ENCODE data around the gene ALAS1. TPM values are rescaled to one million over a fixed set of nuclear protein-coding genes. Genes with fewer than 3 reads are reported as not detected.

The ALAS1 gene
- total and polyA plus RNA-seq, 9 of the 15 experiments (the other 6 are each of a cell fraction or from before 2014, with no cell fraction given), result 21.4 to 49.5 (median 34.4) TPM

- peak; percentile 87 for TF ChIP-seq MYC (IDR thresholded peaks at IDR 0.05; ENCODE audit: low read depth, low read length)
- TF ChIP-seq MYC (CRISPR knock-in tag; IDR thresholded peaks at IDR 0.05; ENCODE audit: borderline replicate concordance, low read depth), result no peak
- no peak for TF ChIP-seq BCL6 (CRISPR knock-in tag; IDR thresholded peaks at IDR 0.05)
- no peak for TF ChIP-seq SETDB1 (IDR thresholded peaks at IDR 0.05; ENCODE audit: low read length)
- no peak for TF ChIP-seq KLF6 (CRISPR knock-in tag; IDR thresholded peaks at IDR 0.05; ENCODE audit: borderline replicate concordance)
- no peak for TF ChIP-seq NR4A1 (CRISPR knock-in tag; IDR thresholded peaks at IDR 0.05)
- TF ChIP-seq NR4A1 (tag; IDR thresholded peaks at IDR 0.05), result peak; percentile 26; the same call in 1 of the 2 replicates
- no peak for TF ChIP-seq TAF9B (IDR thresholded peaks at IDR 0.05; ENCODE audit: partially characterized antibody)
- TF ChIP-seq MLLT1 (IDR thresholded peaks at IDR 0.05), result no peak
- TF ChIP-seq, protein P1, sequence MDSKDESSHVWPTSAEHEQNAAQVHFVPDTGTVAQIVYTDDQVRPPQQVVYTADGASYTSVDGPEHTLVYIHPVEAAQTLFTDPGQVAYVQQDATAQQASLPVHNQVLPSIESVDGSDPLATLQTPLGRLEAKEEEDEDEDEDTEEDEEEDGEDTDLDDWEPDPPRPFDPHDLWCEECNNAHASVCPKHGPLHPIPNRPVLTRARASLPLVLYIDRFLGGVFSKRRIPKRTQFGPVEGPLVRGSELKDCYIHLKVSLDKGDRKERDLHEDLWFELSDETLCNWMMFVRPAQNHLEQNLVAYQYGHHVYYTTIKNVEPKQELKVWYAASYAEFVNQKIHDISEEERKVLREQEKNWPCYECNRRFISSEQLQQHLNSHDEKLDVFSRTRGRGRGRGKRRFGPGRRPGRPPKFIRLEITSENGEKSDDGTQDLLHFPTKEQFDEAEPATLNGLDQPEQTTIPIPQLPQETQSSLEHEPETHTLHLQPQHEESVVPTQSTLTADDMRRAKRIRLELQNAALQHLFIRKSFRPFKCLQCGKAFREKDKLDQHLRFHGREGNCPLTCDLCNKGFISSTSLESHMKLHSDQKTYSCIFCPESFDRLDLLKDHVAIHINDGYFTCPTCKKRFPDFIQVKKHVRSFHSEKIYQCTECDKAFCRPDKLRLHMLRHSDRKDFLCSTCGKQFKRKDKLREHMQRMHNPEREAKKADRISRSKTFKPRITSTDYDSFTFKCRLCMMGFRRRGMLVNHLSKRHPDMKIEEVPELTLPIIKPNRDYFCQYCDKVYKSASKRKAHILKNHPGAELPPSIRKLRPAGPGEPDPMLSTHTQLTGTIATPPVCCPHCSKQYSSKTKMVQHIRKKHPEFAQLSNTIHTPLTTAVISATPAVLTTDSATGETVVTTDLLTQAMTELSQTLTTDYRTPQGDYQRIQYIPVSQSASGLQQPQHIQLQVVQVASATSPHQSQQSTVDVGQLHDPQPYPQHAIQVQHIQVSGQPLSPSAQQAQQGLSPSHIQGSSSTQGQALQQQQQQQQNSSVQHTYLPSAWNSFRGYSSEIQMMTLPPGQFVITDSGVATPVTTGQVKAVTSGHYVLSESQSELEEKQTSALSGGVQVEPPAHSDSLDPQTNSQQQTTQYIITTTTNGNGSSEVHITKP (IDR thresholded peaks at IDR 0.05; ENCODE audit: partially characterized antibody), result no peak
- peak in 1 of 2 experiments; percentile 21; a peak in 1 of 4 replicates for TF ChIP-seq TRIM24 (IDR thresholded peaks at IDR 0.05)
- peak; percentile 68 for TF ChIP-seq RBFOX2 (IDR thresholded peaks at IDR 0.05; ENCODE audit: low read depth, low read length)
- TF ChIP-seq SP2 (IDR thresholded peaks at IDR 0.05; ENCODE audit: extremely low read depth, low read depth, low read length, poor library complexity, severe bottlenecking), result no peak
- TF ChIP-seq, protein P2, sequence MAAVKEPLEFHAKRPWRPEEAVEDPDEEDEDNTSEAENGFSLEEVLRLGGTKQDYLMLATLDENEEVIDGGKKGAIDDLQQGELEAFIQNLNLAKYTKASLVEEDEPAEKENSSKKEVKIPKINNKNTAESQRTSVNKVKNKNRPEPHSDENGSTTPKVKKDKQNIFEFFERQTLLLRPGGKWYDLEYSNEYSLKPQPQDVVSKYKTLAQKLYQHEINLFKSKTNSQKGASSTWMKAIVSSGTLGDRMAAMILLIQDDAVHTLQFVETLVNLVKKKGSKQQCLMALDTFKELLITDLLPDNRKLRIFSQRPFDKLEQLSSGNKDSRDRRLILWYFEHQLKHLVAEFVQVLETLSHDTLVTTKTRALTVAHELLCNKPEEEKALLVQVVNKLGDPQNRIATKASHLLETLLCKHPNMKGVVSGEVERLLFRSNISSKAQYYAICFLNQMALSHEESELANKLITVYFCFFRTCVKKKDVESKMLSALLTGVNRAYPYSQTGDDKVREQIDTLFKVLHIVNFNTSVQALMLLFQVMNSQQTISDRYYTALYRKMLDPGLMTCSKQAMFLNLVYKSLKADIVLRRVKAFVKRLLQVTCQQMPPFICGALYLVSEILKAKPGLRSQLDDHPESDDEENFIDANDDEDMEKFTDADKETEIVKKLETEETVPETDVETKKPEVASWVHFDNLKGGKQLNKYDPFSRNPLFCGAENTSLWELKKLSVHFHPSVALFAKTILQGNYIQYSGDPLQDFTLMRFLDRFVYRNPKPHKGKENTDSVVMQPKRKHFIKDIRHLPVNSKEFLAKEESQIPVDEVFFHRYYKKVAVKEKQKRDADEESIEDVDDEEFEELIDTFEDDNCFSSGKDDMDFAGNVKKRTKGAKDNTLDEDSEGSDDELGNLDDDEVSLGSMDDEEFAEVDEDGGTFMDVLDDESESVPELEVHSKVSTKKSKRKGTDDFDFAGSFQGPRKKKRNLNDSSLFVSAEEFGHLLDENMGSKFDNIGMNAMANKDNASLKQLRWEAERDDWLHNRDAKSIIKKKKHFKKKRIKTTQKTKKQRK (IDR thresholded peaks at IDR 0.05; ENCODE audit: borderline replicate concordance, low read depth, low read length), result no peak
- TF ChIP-seq, protein P3, sequence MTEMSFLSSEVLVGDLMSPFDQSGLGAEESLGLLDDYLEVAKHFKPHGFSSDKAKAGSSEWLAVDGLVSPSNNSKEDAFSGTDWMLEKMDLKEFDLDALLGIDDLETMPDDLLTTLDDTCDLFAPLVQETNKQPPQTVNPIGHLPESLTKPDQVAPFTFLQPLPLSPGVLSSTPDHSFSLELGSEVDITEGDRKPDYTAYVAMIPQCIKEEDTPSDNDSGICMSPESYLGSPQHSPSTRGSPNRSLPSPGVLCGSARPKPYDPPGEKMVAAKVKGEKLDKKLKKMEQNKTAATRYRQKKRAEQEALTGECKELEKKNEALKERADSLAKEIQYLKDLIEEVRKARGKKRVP (CRISPR knock-in tag; IDR thresholded peaks at IDR 0.05), result peak; percentile 84
- TF ChIP-seq ASH1L (IDR thresholded peaks at IDR 0.05; ENCODE audit: borderline replicate concordance, low read depth, partially characterized antibody), result no peak
- no peak for TF ChIP-seq ZNF436 (CRISPR knock-in tag; IDR thresholded peaks at IDR 0.05)
- TF ChIP-seq PHTF2 (CRISPR knock-in tag; IDR thresholded peaks at IDR 0.05), result no peak
Observed at GRCh38 chr3:52240059-52240885, 42.3 kb downstream of the ALAS1 start (continued).

Measured in K562 (cell line).